ENCODE data around the gene HDAC3. TPM values are rescaled to one million over a fixed set of nuclear protein-coding genes. Genes with fewer than 3 reads are reported as not detected.

HDAC3 gene
- total RNA-seq, 1 experiment from 2014 or later = 91.9 TPM

DNA sequence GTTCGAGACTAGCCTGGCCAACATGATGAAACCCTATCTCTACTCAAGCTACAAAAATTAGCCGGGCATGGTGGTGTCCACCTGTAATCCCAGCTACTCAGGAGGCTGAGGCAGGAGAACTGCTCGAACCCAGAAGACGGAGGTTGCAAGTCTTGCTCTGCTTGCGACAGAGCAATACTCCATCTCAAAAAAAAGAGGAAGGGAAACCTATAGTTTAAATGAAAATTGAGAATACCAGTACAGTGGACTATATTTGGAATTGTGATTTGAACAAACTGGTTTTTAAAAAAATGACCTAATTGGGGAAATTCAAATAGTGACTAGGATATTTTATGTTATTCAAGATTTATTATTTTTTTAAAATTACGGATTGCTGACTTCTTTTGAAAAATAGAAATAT, 51.1 kb downstream of the HDAC3 start:
- Histone ChIP-seq H3K27ac (ENCODE audit: low read depth, low read length) (no peak overlapping the region), H4K20me1 (ENCODE audit: insufficient read depth) (no peaks in the 10 kb centered on the region), H3K9me2 (ENCODE audit: insufficient read depth) (no peaks in the 10 kb centered on the region), H3K4me1 (ENCODE audit: control insufficient read depth in 1 of 2, insufficient read depth in 2 of 2, low read length in 2 of 2) (no peaks in the 10 kb centered on the region), H2AFZ (ENCODE audit: low read depth, low read length, poor library complexity, severe bottlenecking) (no peak overlapping the region), H3K9me3 (ENCODE audit: control insufficient read depth in 1 of 2, insufficient read depth in 1 of 2, low read depth in 1 of 2, low read length in 2 of 2) (no peaks in the 10 kb centered on the region), H3K9ac (ENCODE audit: low read length) (no peak overlapping the region), H3K4me2 (ENCODE audit: low read length) (no peak overlapping the region), H3K4me3 (replicated peaks in 1 of 2; ENCODE audit: low read depth in 1 of 2, low read length in 2 of 2) (no peak overlapping the region), H3K36me3 (ENCODE audit: control insufficient read depth in 1 of 2, insufficient read depth in 2 of 2, low read length in 2 of 2) (peaks cover 34 to 46% of the 10 kb centered on the region in 2 experiments), H3K27me3 (ENCODE audit: insufficient read depth, low read length) (no peaks in the 10 kb centered on the region), H3K79me2 (ENCODE audit: insufficient read depth, low read length) (peaks cover 48% of the 10 kb centered on the region)
- CTCF ChIA-PET = no interaction called here
- intact Hi-C loops (cut with micrococcal nuclease) = no loop called here
- TF ChIP-seq ELF1 (IDR thresholded peaks at IDR 0.05; ENCODE audit: borderline replicate concordance, low read depth) = no peak
- no peak for TF ChIP-seq ZNF274 (IDR thresholded peaks at IDR 0.05; ENCODE audit: low read depth, low read length)
- no peak for TF ChIP-seq RAD21 (IDR thresholded peaks at IDR 0.05; ENCODE audit: low read depth)
- TF ChIP-seq CBX3 (IDR thresholded peaks at IDR 0.05; ENCODE audit: low read depth) = no peak
- TF ChIP-seq, protein P1, sequence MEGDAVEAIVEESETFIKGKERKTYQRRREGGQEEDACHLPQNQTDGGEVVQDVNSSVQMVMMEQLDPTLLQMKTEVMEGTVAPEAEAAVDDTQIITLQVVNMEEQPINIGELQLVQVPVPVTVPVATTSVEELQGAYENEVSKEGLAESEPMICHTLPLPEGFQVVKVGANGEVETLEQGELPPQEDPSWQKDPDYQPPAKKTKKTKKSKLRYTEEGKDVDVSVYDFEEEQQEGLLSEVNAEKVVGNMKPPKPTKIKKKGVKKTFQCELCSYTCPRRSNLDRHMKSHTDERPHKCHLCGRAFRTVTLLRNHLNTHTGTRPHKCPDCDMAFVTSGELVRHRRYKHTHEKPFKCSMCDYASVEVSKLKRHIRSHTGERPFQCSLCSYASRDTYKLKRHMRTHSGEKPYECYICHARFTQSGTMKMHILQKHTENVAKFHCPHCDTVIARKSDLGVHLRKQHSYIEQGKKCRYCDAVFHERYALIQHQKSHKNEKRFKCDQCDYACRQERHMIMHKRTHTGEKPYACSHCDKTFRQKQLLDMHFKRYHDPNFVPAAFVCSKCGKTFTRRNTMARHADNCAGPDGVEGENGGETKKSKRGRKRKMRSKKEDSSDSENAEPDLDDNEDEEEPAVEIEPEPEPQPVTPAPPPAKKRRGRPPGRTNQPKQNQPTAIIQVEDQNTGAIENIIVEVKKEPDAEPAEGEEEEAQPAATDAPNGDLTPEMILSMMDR (IDR thresholded peaks at IDR 0.05 in 2 of 3, conservative IDR thresholded peaks at IDR 0.05 in 1 of 3; ENCODE audit: borderline replicate concordance in 1 of 3, insufficient read depth in 1 of 3, low read depth in 2 of 3, low read length in 2 of 3) = no peak
- TF ChIP-seq SP1 (IDR thresholded peaks at IDR 0.05; ENCODE audit: low read depth) = no peak
- TF ChIP-seq, protein P2, sequence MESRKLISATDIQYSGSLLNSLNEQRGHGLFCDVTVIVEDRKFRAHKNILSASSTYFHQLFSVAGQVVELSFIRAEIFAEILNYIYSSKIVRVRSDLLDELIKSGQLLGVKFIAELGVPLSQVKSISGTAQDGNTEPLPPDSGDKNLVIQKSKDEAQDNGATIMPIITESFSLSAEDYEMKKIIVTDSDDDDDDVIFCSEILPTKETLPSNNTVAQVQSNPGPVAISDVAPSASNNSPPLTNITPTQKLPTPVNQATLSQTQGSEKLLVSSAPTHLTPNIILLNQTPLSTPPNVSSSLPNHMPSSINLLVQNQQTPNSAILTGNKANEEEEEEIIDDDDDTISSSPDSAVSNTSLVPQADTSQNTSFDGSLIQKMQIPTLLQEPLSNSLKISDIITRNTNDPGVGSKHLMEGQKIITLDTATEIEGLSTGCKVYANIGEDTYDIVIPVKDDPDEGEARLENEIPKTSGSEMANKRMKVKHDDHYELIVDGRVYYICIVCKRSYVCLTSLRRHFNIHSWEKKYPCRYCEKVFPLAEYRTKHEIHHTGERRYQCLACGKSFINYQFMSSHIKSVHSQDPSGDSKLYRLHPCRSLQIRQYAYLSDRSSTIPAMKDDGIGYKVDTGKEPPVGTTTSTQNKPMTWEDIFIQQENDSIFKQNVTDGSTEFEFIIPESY (IDR thresholded peaks at IDR 0.05; ENCODE audit: extremely low read depth, insufficient replicate concordance, low read length) = no peak
- TF ChIP-seq EZH2 (IDR thresholded peaks at IDR 0.05) = no peak
- no peak for TF ChIP-seq POLR2A (IDR thresholded peaks at IDR 0.05; ENCODE audit: borderline replicate concordance, extremely low read depth, insufficient read depth, insufficient read length)
- TF ChIP-seq CEBPB (IDR thresholded peaks at IDR 0.05; ENCODE audit: low read depth) = no peak
- no peak for TF ChIP-seq JUND (IDR thresholded peaks at IDR 0.05)
- TF ChIP-seq ZFX (IDR thresholded peaks at IDR 0.05) = no peak
- no peak for TF ChIP-seq POLR2AphosphoS5 (IDR thresholded peaks at IDR 0.05; ENCODE audit: low read depth, low read length)
- TF ChIP-seq, protein P3, sequence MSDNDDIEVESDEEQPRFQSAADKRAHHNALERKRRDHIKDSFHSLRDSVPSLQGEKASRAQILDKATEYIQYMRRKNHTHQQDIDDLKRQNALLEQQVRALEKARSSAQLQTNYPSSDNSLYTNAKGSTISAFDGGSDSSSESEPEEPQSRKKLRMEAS (IDR thresholded peaks at IDR 0.05) = no peak
- POLR2A ChIA-PET = no interaction called here
- no TSS peak for BruUV-seq (replicated peaks)
- RAD21 ChIA-PET (ENCODE audit: low non-redundant PET in 1 of 2, low total read pairs in 2 of 2, uncharacterized antibody in 2 of 2, unreplicated experiment in 2 of 2) = no interaction called here
- DNase-seq (ENCODE audit: low read depth, low spot score) = no peak
- ATAC-seq = no peak
